Breast epithelium (tissue), 4 donors: ENCODE measurements around the gene CCT3. TPM values are rescaled to one million over a fixed set of nuclear protein-coding genes. Genes with fewer than 3 reads are reported as not detected.
A peak's percentile ranks its signal among the peaks of the same experiment; 100 is the strongest.

Experiments used
- DNase-seq, 2 donors: peaks; one replicate each; pipeline ENCODE4 v3.0.0-alpha.2; 2019; ENCODE audit warnings: low spot score in 2 of 2
- H3K27ac ChIP-seq, 2 donors: fragments of 200-600 bp; sonication (generic) in 1 of 2; one replicate each; pipeline ENCODE4 v1.5.1; 2016 to 2019; ENCODE audit warnings: mild to moderate bottlenecking in 1 of 2
- H3K27me3 ChIP-seq, 2 donors: fragments of 200-600 bp; sonication (generic) in 1 of 2; one replicate each; pipeline versions ENCODE4 v1.5.1 to v1.6.0; 2017 to 2019; ENCODE audit warnings: control low read depth in 1 of 2, mild to moderate bottlenecking in 1 of 2
- H3K36me3 ChIP-seq: fragments of 200-600 bp; one replicate; pipeline ENCODE4 v1.5.1; 2019
- H3K4me1 ChIP-seq, 2 donors: fragments of 200-600 bp; sonication (generic); one replicate each; pipeline ENCODE4 v1.5.1; 2016 to 2019; ENCODE audit warnings: control low read depth in 1 of 2
- H3K4me3 ChIP-seq, 3 donors: fragments of 200-600 bp; sonication (generic); 1 replicate in 2 of 3; 2 replicates in 1 of 3; pipeline ENCODE4 v1.5.1; 2016 to 2019; ENCODE audit warnings: mild to moderate bottlenecking in 3 of 3, moderate library complexity in 2 of 3
- H3K9me3 ChIP-seq, 2 donors: fragments of 200-600 bp; sonication (generic) in 1 of 2; one replicate each; pipeline ENCODE4 v1.5.1; 2016 to 2019; ENCODE audit warnings: control low read depth in 1 of 2
- CTCF ChIP-seq, 3 donors: fragments of 450-650 bp; IDR thresholded peaks; one replicate each; pipeline ENCODE4 v1.5.1; 2016 to 2017; ENCODE audit warnings: antibody characterized with exemption in 3 of 3, mild to moderate bottlenecking in 3 of 3, moderate library complexity in 3 of 3
- POLR2A ChIP-seq: fragments of 450-650 bp; IDR thresholded peaks from one replicate; pipeline ENCODE4 v1.6.1; 2016; ENCODE audit warnings: antibody characterized with exemption, mild to moderate bottlenecking, moderate library complexity
- POLR2AphosphoS5 ChIP-seq, 3 donors: sonication (generic); formaldehyde crosslinking; IDR thresholded peaks; one replicate each; pipeline ENCODE4 v1.6.1; 2017; ENCODE audit warnings: antibody characterized with exemption in 3 of 3
- intact Hi-C: fragments of 100-400 bp; cut with DNase I; formaldehyde crosslinking; loops from one replicate; pipeline ENCODE4 v1.15.1; 2023; ENCODE audit warnings: low total_unique reads
- total RNA-seq, 3 donors: library from RNA; depleted of rRNA; stranded (reverse); fragments of >200 nt; gene quantifications; one replicate each; pipeline ENCODE4 v1.1.0, GENCODE V29; 2016

Gene CCT3
- total RNA-seq, 3 donors from 2014 or later: 150 to 263 (median 262) TPM

GRCh38 chr1:156359249-156359648 lies 21.2 kb upstream of the CCT3 start:
- no peak for DNase-seq
- H3K9me3 ChIP-seq: no peaks in the 10 kb centered on the region
- no peaks in the 10 kb centered on the region for H3K27me3 ChIP-seq
- TF ChIP-seq CTCF (IDR thresholded peaks at IDR 0.05) (no peak), POLR2A (no peak), POLR2AphosphoS5 (IDR thresholded peaks at IDR 0.05) (no peak)
- no peak overlapping the region for H3K4me3 ChIP-seq
- H3K36me3 ChIP-seq: no peaks in the 10 kb centered on the region
- H3K4me1 ChIP-seq: no peaks in the 10 kb centered on the region
- intact Hi-C loops: no loop called here
- H3K27ac ChIP-seq: no peak overlapping the region

GRCh38 chr1:156358641-156359040 lies 20.5 kb upstream of the CCT3 start:
- DNase-seq: no peak
- intact Hi-C loops: no loop called here
- H3K4me1 ChIP-seq: no peaks in the 10 kb centered on the region
- no peaks in the 10 kb centered on the region for H3K27me3 ChIP-seq
- no peak overlapping the region for H3K4me3 ChIP-seq
- H3K27ac ChIP-seq: no peak overlapping the region
- H3K9me3 ChIP-seq: no peaks in the 10 kb centered on the region
- TF ChIP-seq POLR2A: no peak
- TF ChIP-seq CTCF (IDR thresholded peaks at IDR 0.05): no peak
- no peak for TF ChIP-seq POLR2AphosphoS5 (IDR thresholded peaks at IDR 0.05)
- H3K36me3 ChIP-seq: no peaks in the 10 kb centered on the region

- intact Hi-C loops: no loop called here
- H3K27me3 ChIP-seq: no peaks in the 10 kb centered on the region
- TF ChIP-seq CTCF (IDR thresholded peaks at IDR 0.05): no peak
- TF ChIP-seq POLR2A: no peak
- no peak for TF ChIP-seq POLR2AphosphoS5 (IDR thresholded peaks at IDR 0.05)
Measured at GRCh38 chr1:156357977-156358376, 19.9 kb upstream of the CCT3 start.

GRCh38 chr1:156356875-156357534 lies 18.9 kb upstream of the CCT3 start:
- Histone ChIP-seq H3K27me3 (no peaks in the 10 kb centered on the region), H3K36me3 (no peaks in the 10 kb centered on the region)
- intact Hi-C loops: no loop called here

More at GRCh38 chr1:156357977-156358376, 19.9 kb upstream of the CCT3 start:
- H3K27ac ChIP-seq: no peak overlapping the region
- no peaks in the 10 kb centered on the region for H3K36me3 ChIP-seq
- H3K4me3 ChIP-seq: no peak overlapping the region
- no peaks in the 10 kb centered on the region for H3K9me3 ChIP-seq
- DNase-seq: no peak
- H3K4me1 ChIP-seq: no peaks in the 10 kb centered on the region

More at GRCh38 chr1:156356875-156357534, 18.9 kb upstream of the CCT3 start:
- Histone ChIP-seq H3K9me3 (no peaks in the 10 kb centered on the region), H3K4me3 (no peak overlapping the region), H3K4me1 (no peaks in the 10 kb centered on the region), H3K27ac (no peak overlapping the region)
- TF ChIP-seq CTCF (IDR thresholded peaks at IDR 0.05) (peak; percentile 15 to 70 (median 42)), POLR2AphosphoS5 (IDR thresholded peaks at IDR 0.05) (no peak)
- peak; percentile 50 to 61 for DNase-seq
